ENCODE data around the gene PURB.

- TF ChIP-seq CTCF (IDR thresholded peaks at IDR 0.05) (no peak), POLR2A (IDR thresholded peaks at IDR 0.05) (no peak)
These were observed 34.8 kb upstream of the PURB start for GRCh38 chr7:44920119-44920518.
